HepG2 (cell line): Measurements from ENCODE around the gene PTGES3. TPM values are rescaled to one million over a fixed set of nuclear protein-coding genes. Genes with fewer than 3 reads are reported as not detected.
A peak's percentile ranks its signal among the peaks of the same experiment; 100 is the strongest.

Experiments
- ATF5 ChIP-seq: sonication (generic); formaldehyde crosslinking; IDR thresholded peaks from 2 replicates; pipeline ENCODE4 v1.4.0; 2020; ENCODE audit warnings: mild to moderate bottlenecking, low read depth, missing genetic modification reagents
- ATF7-NPFF ChIP-seq: sonication (generic); formaldehyde crosslinking; IDR thresholded peaks from 2 replicates; pipeline ENCODE4 v1.8.1; 2023; ENCODE audit warnings: mild to moderate bottlenecking, low read depth, missing genetic modification reagents, moderate library complexity
- CC2D1A ChIP-seq: sonication (generic); formaldehyde crosslinking; IDR thresholded peaks from 2 replicates; pipeline ENCODE4 v1.8.1; 2023; ENCODE audit warnings: mild to moderate bottlenecking, missing genetic modification reagents
- DR1 ChIP-seq: sonication (generic); formaldehyde crosslinking; IDR thresholded peaks from 2 replicates; pipeline ENCODE4 v1.8.0; 2021; ENCODE audit warnings: mild to moderate bottlenecking, missing genetic modification reagents, inconsistent platforms
- GLI4 ChIP-seq: sonication (generic); formaldehyde crosslinking; IDR thresholded peaks from 2 replicates; pipeline ENCODE4 v1.5.1; 2020; ENCODE audit warnings: missing genetic modification reagents, mild to moderate bottlenecking, moderate library complexity, borderline replicate concordance
- HDAC1 ChIP-seq: sonication (generic); formaldehyde crosslinking; IDR thresholded peaks from 2 replicates; pipeline ENCODE4 v1.5.1; 2020; ENCODE audit warnings: mild to moderate bottlenecking, missing genetic modification reagents
- MTF2 ChIP-seq: sonication (generic); formaldehyde crosslinking; IDR thresholded peaks from 2 replicates; pipeline ENCODE4 v1.5.0; 2020; ENCODE audit warnings: missing genetic modification reagents, borderline replicate concordance
- MZF1 ChIP-seq: sonication (generic); formaldehyde crosslinking; IDR thresholded peaks from 2 replicates; pipeline ENCODE4 v1.8.1; 2023; ENCODE audit warnings: mild to moderate bottlenecking, missing genetic modification reagents, borderline replicate concordance
- NPAS2 ChIP-seq: sonication (generic); formaldehyde crosslinking; IDR thresholded peaks from 2 replicates; pipeline ENCODE4 v1.8.0; 2022; ENCODE audit warnings: mild to moderate bottlenecking, missing genetic modification reagents, borderline replicate concordance
- SMYD3 ChIP-seq: sonication (generic); formaldehyde crosslinking; IDR thresholded peaks from 2 replicates; pipeline ENCODE4 v1.8.1; 2023; ENCODE audit warnings: mild to moderate bottlenecking, missing genetic modification reagents
- SPEN ChIP-seq: sonication (generic); formaldehyde crosslinking; IDR thresholded peaks from 2 replicates; pipeline ENCODE4 v1.5.1; 2020; ENCODE audit warnings: low read depth, mild to moderate bottlenecking, missing genetic modification reagents
- TAF1 ChIP-seq: sonication (generic); formaldehyde crosslinking; IDR thresholded peaks from 2 replicates; pipeline ENCODE4 v1.4.0; 2020; ENCODE audit warnings: missing genetic modification reagents
- TGIF2 ChIP-seq: IDR thresholded peaks from 2 replicates; pipeline ENCODE4 v1.6.1; 2016; ENCODE audit warnings: control low read depth, missing compliant biosample characterization
- U2AF1 ChIP-seq: fragments of 200-400 bp; formaldehyde crosslinking; optimal IDR thresholded peaks from 2 replicates; pipeline ENCODE3; 2017; ENCODE audit warnings: mild to moderate bottlenecking, low read depth, low read length
- ZGPAT ChIP-seq: IDR thresholded peaks from 2 replicates; pipeline ENCODE4 v1.6.1; 2016; ENCODE audit warnings: mild to moderate bottlenecking
- ZNF205 ChIP-seq: IDR thresholded peaks from 2 replicates; pipeline ENCODE4 v1.6.1; 2018; ENCODE audit warnings: missing biosample characterization, missing genetic modification reagents
- ZNF556 ChIP-seq: sonication (generic); formaldehyde crosslinking; IDR thresholded peaks from 2 replicates; pipeline ENCODE4 v1.4.0; 2020; ENCODE audit warnings: mild to moderate bottlenecking, missing genetic modification reagents, borderline replicate concordance
- ZNF576 ChIP-seq: sonication (generic); formaldehyde crosslinking; IDR thresholded peaks from 2 replicates; pipeline ENCODE4 v1.4.0; 2020; ENCODE audit warnings: mild to moderate bottlenecking, missing genetic modification reagents
- ZNF749 ChIP-seq: sonication (generic); formaldehyde crosslinking; IDR thresholded peaks from 2 replicates; pipeline ENCODE4 v1.8.0; 2022; ENCODE audit warnings: mild to moderate bottlenecking, missing genetic modification reagents, moderate library complexity, borderline replicate concordance
- ZNF768 ChIP-seq: sonication (generic); formaldehyde crosslinking; IDR thresholded peaks from 2 replicates; pipeline ENCODE4 v1.4.0; 2020; ENCODE audit warnings: missing genetic modification reagents
- ZSCAN12 ChIP-seq: sonication (generic); formaldehyde crosslinking; IDR thresholded peaks from 2 replicates; pipeline ENCODE4 v1.9.0; 2021; ENCODE audit warnings: mild to moderate bottlenecking, missing genetic modification reagents
- ZSCAN30 ChIP-seq: sonication (generic); formaldehyde crosslinking; IDR thresholded peaks from 2 replicates; pipeline ENCODE4 v1.5.0; 2020; ENCODE audit warnings: mild to moderate bottlenecking, missing genetic modification reagents
- polyA plus RNA-seq, 8 experiments: library from polyadenylated mRNA; depleted of rRNA in 3 of 8; stranded (reverse) in 7 of 8; unstranded in 1 of 8; fragments of >200 nt; fragmentation: Illumina TruSeq in 4 of 8; extraction: Trizol in 4 of 8; gene quantifications; 2 replicates each; pipeline versions ENCODE4 v1.2.1 to v1.2.3, GENCODE V29; 2011 to 2016; ENCODE audit warnings: low read depth in 4 of 8, missing spikeins in 1 of 8, mixed read lengths in 1 of 8; ENCODE audit not compliant: insufficient read depth in 1 of 8
- total RNA-seq, 5 experiments: library from RNA; depleted of rRNA; stranded (reverse); fragments of >200 nt; fragmentation: Illumina TruSeq; extraction: Trizol; gene quantifications; 2 replicates each; pipeline ENCODE4 v1.2.3, GENCODE V29; 2016; ENCODE audit warnings: low read depth in 1 of 5
- TF ChIP-seq, protein P1 (sequence below): sonication (generic); formaldehyde crosslinking; IDR thresholded peaks from 2 replicates; pipeline ENCODE4 v1.5.0; 2020; ENCODE audit warnings: mild to moderate bottlenecking, missing genetic modification reagents
- TF ChIP-seq, protein P2 (sequence below): sonication (generic); formaldehyde crosslinking; IDR thresholded peaks from 2 replicates; pipeline ENCODE4 v1.4.0; 2020; ENCODE audit warnings: missing genetic modification reagents, mild to moderate bottlenecking, borderline replicate concordance

Gene PTGES3
- total and polyA plus RNA-seq, 2 of the 13 experiments (the other 11 are each of a cell fraction or from before 2014, with no cell fraction given): 54.4 to 159 TPM

- TF ChIP-seq ZNF749 (CRISPR knock-in tag) (peak; percentile 78; the same call in 1 of the 2 replicates), GLI4 (CRISPR knock-in tag) (no peak), NPAS2 (no peak), ZNF576 (no peak), ZNF205 (peak; percentile 58; the same call in 1 of the 2 replicates), MTF2 (CRISPR knock-in tag) (no peak), ZGPAT (CRISPR knock-in tag) (peak; percentile 69; the same call in 1 of the 2 replicates), ZSCAN12 (CRISPR knock-in tag) (0 out of 2 replicates have a peak, but pooled peaks have one; percentile 49), TGIF2 (CRISPR knock-in tag) (peak; percentile 18; the same call in 1 of the 2 replicates), HDAC1 (peak; percentile 81), ZNF556 (no peak; the same call in 1 of the 2 replicates), SPEN (peak; percentile 74), DR1 (CRISPR knock-in tag) (peak; percentile 83), ZNF768 (CRISPR knock-in tag) (peak; percentile 67; the same call in 1 of the 2 replicates), MZF1 (CRISPR knock-in tag) (no peak), ZSCAN30 (no peak), ATF5 (no peak), ATF7-NPFF (CRISPR knock-in tag) (no peak), SMYD3 (CRISPR knock-in tag) (peak; percentile 88; the same call in 1 of the 2 replicates), TAF1 (CRISPR knock-in tag) (peak; percentile 99), CC2D1A (CRISPR knock-in tag) (no peak), U2AF1 (peak; percentile 60)
- TF ChIP-seq, protein P1, sequence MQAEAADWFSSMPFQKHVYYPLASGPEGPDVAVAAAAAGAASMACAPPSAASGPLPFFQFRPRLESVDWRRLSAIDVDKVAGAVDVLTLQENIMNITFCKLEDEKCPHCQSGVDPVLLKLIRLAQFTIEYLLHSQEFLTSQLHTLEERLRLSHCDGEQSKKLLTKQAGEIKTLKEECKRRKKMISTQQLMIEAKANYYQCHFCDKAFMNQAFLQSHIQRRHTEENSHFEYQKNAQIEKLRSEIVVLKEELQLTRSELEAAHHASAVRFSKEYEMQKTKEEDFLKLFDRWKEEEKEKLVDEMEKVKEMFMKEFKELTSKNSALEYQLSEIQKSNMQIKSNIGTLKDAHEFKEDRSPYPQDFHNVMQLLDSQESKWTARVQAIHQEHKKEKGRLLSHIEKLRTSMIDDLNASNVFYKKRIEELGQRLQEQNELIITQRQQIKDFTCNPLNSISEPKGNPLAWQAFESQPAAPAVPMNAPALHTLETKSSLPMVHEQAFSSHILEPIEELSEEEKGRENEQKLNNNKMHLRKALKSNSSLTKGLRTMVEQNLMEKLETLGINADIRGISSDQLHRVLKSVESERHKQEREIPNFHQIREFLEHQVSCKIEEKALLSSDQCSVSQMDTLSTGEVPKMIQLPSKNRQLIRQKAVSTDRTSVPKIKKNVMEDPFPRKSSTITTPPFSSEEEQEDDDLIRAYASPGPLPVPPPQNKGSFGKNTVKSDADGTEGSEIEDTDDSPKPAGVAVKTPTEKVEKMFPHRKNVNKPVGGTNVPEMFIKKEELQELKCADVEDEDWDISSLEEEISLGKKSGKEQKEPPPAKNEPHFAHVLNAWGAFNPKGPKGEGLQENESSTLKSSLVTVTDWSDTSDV (CRISPR knock-in tag): no peak
- TF ChIP-seq, protein P2, sequence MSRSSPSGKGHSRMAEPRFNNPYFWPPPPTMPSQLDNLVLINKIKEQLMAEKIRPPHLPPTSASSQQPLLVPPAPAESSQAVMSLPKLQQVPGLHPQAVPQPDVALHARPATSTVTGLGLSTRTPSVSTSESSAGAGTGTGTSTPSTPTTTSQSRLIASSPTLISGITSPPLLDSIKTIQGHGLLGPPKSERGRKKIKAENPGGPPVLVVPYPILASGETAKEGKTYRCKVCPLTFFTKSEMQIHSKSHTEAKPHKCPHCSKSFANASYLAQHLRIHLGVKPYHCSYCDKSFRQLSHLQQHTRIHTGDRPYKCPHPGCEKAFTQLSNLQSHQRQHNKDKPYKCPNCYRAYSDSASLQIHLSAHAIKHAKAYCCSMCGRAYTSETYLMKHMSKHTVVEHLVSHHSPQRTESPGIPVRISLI: no peak
These were observed 42.2 kb downstream of the PTGES3 start, which contains the start of gene ATP5F1B (continued) for GRCh38 chr12:56645717-56646446.
